ENCODE measurements around the gene L3HYPDH.

The L3HYPDH gene

GRCh38 chr14:59483819-59484638 lies at the start of gene L3HYPDH, which contains the start of gene JKAMP:
Gene L3HYPDH (minus strand): TSS chr14:59484408. CDS start chr14:59484316, 92 bp downstream.
Gene JKAMP (plus strand): TSS chr14:59484517. CDS start chr14:59484590, 73 bp downstream.
- peak; percentile 99 for DNase-seq

DNA sequence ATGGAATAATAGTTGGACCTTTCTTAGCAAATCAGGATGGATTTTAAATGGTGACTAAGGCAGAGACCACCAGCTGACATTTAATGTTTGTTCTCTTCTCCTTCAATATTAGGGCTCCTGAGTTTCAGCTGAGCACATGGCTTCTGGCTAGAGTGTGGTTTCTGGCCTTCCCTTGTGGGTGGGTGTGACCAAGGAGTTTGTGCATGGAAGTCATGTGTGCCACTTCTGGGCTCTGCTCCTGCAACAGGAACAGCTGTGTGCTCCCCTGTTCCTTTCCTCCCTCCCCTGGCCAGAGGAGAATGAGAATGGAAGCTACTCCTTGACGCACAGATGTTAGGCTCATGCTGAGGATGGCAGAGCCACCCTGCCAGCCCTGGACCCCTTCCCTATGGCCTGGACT lies 48.2 kb upstream of the L3HYPDH start:
- no peak for DNase-seq

- DNase-seq: no peak
Observed at GRCh38 chr14:59530349-59530748, 46.1 kb upstream of the L3HYPDH start.

DNA sequence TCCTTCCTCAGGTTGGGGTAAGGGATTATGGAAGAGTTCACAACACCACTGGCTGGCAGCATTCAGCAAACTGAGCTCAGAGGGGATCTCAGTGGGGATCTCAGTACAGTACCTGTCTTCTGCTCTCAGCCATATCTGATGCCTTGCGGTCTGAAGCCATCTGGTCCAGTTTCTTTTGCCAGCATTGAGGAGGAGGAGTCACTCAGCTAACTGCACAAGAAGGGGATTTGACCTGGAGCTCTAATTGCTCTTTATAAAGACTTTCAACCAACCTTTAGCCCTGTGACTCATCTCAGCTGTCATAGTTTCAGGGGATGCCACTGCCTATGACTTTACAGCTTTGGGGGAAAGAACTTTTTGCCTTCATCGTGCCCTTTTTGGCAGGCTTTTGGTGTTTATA lies 45.0 kb upstream of the L3HYPDH start:
- no peak for DNase-seq

DNA sequence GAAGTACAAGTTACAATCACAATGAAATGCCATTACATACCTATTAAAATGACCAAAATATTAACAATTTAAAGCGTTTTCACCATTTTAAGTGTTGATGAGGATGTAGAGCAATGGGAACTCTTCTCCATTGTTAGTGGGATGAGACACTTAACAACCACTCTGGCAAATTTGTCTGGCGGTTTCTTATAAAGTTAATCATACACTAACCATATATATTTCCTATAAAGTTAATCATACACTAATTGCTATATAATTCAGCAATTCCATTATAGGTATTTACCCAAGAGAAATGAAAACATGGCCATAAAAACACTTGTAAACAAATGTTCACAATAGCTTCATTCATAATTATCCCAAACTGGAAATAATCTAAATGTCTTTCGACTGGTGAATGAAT lies 36.0 kb upstream of the L3HYPDH start:
- DNase-seq: no peak

DNA sequence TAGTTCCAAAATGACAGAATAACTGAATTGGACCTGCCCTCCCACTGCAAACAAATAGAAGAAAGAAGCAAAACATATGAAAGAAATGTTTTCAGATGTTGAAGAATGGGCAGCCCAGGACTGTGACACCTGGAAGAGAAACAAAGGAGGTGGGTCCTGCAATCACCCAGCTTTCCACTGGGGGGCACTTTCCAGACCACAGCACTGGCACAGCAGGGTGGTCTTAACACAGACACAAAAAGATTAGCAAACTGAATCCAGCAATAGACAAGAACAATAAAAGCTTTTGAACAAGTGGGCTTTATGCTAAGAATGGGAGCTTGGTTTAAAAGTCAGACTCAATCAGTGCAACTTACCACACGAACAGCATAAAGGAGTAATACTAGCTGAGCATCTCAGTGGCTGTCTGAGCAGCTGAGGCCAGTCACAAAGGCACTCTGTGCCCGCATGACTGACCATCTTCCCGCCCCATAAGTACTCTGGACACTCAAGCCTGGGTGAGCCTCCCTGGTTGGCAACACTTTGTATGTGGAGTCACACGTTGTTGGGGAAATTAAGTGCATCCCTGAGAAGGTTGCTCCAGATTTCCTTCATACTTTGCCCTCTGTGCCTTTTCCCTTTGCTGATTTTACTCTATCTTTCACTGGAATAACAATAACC lies 27.8 kb upstream of the L3HYPDH start:
- DNase-seq: no peak

DNA sequence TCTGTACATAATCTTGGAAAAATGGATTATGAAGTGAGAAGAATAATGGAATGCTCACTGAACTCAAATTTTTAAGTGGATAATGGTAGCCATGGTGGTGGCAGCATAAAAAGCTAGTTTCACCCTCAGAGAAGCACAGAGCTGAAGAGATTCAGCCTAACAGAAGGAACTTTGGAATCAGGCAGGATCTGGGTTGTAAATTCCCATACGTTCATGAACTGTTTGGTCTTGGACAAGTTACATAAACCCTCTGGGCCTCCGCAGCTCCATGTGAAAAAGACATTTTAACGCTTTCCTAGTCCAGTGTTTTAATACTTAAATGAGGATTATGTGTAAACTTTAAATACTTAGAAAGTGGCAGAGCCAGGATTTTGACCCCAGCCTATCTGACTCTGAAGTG lies 26.8 kb upstream of the L3HYPDH start:
- DNase-seq: no peak

DNA sequence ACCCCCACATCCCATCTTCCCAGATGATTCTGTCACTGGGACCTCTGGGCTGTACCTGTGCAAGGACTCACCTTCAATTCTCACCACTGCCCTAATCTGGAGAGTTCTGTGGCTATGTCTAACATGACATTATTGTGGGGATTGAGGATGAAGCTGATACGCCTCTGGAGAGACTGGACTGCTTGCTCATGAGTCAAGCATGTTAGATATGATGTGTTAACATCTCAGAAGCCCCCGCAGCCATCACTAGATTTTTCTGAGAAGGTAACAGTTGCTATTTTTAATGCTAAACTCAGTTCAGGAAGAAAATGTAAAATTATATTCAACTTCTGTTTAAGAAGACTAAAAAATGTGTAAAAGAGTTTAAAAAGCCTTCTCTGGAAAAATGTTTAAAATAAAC lies 25.8 kb upstream of the L3HYPDH start:
- no peak for DNase-seq

GRCh38 chr14:59509101-59509500 lies 24.9 kb upstream of the L3HYPDH start:
- DNase-seq: no peak

DNA sequence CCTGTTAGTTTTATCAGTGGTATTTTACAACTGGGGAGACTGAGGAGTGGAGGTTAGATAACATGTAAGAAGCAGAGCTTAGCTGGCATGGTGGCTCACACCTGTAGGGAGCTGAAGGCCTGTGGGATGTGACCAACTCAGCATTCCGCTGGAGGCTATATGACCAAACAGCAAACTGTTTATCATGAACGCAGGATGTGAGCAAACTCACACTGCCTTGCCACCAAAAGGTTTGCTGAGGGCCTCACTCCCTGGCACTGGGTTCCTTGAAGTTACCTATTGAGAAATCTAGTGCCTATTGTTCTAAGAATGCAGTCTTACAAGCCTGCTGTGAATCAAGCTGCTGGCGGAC lies 23.5 kb upstream of the L3HYPDH start:
- DNase-seq: no peak

DNA sequence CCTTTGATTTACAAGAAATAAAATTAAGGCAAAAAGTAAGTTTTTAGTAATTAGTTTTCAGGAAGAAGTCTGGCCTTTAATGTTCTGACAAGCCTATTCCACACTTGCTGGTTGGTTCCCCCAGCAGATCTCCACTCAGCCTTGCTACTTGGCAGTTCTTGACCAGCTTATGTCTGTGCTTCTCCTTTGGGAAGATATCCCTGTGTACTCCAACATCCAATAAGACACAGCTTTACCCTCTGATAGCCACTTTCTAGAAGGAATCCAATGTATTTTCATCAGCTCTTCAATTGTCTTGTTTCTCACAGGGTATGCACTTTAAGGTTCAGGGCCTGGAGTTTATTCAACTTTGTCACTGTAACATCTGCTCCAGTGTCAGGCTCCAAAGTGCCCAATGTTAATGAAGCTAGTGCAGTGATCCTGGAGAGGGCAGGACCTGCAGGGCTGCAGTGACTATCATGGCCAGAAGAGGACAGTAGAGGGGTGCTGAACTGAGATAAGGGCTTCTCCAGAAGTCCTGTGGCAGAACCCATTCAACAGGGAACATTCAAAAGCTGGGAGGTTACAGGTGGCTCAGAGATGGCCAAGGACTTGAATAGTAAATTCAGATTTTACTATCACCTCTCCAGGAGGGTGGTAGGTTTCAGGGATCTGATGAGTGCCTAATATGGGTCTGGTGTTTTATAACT lies 23.0 kb upstream of the L3HYPDH start:
- DNase-seq: peak; percentile 38

DNA sequence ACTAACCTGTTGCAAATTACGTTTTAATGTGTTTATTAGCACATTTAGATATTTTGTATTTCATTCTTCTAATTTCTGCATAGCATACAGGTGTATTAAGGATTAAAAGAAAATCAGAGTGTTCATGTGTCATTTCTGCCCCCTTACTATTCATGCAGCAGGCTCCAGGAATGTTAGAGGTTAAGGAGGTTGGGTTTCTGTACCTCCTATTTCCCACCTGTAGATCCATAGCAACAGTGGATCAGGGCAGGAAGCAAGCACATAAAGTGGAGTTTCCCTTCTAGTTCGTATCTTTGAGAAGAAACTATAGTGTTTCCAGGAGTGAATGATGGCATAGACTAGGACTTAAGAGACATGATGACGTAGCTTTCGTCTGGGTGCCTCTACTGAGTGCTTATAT lies 19.0 kb upstream of the L3HYPDH start:
- no peak for DNase-seq

- no peak for DNase-seq
Observed at GRCh38 chr14:59500732-59501131, 16.5 kb upstream of the L3HYPDH start.

DNA sequence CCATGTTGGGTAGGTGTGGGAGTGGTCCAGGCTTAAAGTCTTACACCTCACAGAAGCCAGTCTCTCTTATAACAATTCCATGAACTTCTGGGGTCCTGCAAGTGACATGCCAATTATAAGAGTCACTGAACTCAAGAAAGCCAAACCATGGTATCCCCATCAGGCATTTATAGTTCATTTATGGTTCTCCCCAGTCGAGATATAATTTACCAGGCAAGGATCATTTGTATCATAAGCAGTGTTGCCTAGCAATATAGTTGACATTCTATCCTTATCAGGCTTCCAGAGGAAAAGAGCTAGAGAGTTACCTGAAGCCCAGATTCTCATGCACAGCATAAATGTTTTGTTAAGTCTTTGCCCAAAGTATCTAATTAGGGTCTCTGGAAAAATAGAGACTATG lies 8.2 kb upstream of the L3HYPDH start:
- DNase-seq: no peak

GRCh38 chr14:59490756-59491155 lies 6.5 kb upstream of the L3HYPDH start:
- DNase-seq: no peak

GRCh38 chr14:59484639-59485175 lies 499 bp upstream of the L3HYPDH start:
- DNase-seq: no peak

DNA sequence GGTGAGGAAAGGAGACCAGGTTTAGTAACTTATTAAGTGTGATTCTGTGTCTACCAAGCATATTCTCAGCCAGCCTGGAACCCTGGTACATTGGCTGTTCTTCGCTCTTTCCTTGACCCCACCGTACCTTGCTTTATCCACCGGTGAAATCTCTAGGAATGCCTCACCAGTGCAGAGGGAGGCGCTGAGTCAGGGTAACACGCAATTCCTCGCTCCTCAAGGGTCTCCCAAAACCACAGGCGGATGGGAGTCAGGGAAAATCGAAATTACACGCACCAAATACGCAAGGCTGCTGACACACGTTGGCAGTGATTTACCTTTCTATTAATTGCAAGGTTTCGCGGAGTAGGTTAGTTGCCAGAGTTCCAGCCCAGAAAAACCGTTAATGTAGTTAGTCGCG lies 845 bp downstream of the L3HYPDH start:
- no peak for DNase-seq

DNA sequence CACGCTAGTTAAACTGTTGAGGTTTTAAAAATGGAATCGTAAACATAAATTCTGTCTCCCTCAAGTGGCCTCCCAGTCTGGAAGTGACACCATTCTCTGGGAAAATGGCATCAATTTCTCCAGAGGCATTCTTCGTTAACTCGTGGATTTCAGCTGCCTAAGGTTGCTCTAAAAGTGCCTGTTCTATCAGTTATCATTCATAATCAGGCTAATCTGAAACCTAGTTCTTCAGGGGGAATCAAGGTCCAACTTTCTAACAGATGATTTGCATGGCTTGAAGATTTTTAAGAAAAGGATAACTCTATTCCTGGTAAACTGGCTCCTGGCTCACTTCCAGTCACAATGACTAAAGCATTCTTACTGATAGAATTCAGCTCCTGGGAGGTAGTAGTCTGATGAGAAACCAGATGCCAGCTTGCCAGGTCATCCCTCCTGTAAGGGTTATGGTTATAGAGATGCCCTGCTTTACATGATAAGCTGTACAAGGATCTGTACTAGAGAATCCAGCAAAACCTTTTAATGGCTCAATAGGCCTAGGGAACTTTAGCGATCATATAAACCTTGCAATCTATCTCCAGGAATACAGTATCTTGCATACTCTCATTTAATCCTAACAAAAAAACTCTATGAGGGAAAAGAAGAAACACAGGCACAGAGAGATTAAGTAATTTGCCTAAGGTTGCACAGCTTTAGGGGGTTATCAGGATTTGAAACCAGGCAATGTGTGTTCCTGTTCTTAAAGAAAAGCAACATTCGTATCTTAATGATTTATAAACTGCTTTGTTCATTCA lies 1.5 kb downstream of the L3HYPDH start:
- no peak for DNase-seq

GRCh38 chr14:59481871-59482540 lies 2.2 kb downstream of the L3HYPDH start:
- no peak for DNase-seq

DNA sequence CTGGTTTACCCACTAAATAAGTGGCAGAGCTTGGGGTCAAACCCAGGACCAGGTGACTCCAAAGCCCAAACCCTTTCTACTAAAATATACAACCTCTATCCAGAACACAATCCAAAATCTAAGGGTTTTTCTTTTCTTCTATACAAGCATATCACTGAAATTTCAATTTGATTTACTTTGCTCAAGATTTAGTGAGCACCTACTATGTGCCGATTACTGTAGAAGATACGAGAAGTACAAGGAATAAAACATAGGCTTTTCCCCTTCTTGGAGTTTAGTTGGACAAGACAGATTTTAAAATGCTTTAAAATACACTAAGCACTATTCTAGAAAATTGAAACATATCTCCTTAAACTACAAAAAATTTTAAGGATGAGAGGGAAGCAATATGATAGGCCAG lies 2.8 kb downstream of the L3HYPDH start:
- DNase-seq: no peak

- no peak for DNase-seq
Observed at GRCh38 chr14:59480166-59480565, 4.0 kb downstream of the L3HYPDH start.

DNA sequence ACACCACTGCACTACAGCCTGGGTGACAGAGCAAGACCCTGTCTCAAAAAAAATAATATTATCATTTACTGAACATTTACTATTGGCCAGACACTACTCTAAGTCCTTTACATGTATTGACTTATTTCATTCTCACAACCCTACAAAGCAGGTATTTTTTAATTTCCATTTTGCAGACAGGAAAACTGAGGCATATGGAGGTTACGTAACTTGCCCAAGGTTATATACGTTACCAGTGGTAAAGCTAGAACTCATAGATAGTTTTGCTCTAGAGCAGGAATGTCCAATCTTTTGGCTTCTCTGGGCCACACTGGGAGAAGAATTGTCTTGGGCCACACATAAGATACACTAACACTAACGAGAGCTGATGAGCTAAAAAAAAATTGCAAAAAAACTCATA lies 5.7 kb downstream of the L3HYPDH start:
- no peak for DNase-seq

Measured in activated naive CD4-positive, alpha-beta T cell treated with Interleukin-2 at 50 U/mL for 16 hours (primary cell).